CD14-positive monocyte (primary cell): ENCODE measurements around the gene PIM3. TPM values are rescaled to one million over a fixed set of nuclear protein-coding genes. Genes with fewer than 3 reads are reported as not detected.

ENCODE experiments used
- DNase-seq, 3 donors: peaks; one replicate each; pipeline ENCODE4 v3.0.0-alpha.2; 2011 to 2022
- H2AFZ ChIP-seq: 2 replicates; pipeline ENCODE4 v1.6.0; 2012; ENCODE audit warnings: mild to moderate bottlenecking, low read depth, low read length, inconsistent platforms; ENCODE audit not compliant: insufficient read depth, poor library complexity, severe bottlenecking
- H3K27ac ChIP-seq, 2 donors: 1 replicate in 1 of 2; 2 replicates in 1 of 2; pipeline ENCODE4 v1.5.1; 2012 to 2013; ENCODE audit warnings: low read length in 2 of 2, control low read depth in 1 of 2, inconsistent platforms in 1 of 2, low read depth in 1 of 2, mild to moderate bottlenecking in 1 of 2
- H3K27me3 ChIP-seq, 2 donors: one replicate each; pipeline versions ENCODE4 v1.6.0 to v1.6.1; 2011 to 2013; ENCODE audit warnings: low read length in 2 of 2; ENCODE audit not compliant: control insufficient read depth in 2 of 2, insufficient read depth in 2 of 2
- H3K36me3 ChIP-seq, 2 donors: replicated peaks in 1 of 2; 1 replicate in 1 of 2; 2 replicates in 1 of 2; pipeline versions ENCODE4 v1.5.1 to v1.6.1; 2012 to 2013; ENCODE audit warnings: low read length in 2 of 2, control low read depth in 1 of 2, inconsistent platforms in 1 of 2, mild to moderate bottlenecking in 1 of 2; ENCODE audit not compliant: insufficient read depth in 2 of 2, control insufficient read depth in 1 of 2
- H3K4me1 ChIP-seq, 2 donors: 1 replicate in 1 of 2; 2 replicates in 1 of 2; pipeline versions ENCODE4 v1.5.1 to v1.6.1; 2012 to 2013; ENCODE audit warnings: low read length in 2 of 2, control low read depth in 1 of 2, inconsistent platforms in 1 of 2, mild to moderate bottlenecking in 1 of 2, moderate library complexity in 1 of 2; ENCODE audit not compliant: insufficient read depth in 2 of 2, control insufficient read depth in 1 of 2
- H3K4me2 ChIP-seq: replicated peaks from 2 replicates; pipeline ENCODE3; 2012; ENCODE audit warnings: low read length, moderate library complexity, mild to moderate bottlenecking; ENCODE audit not compliant: poor library complexity, severe bottlenecking; ENCODE audit errors: extremely low read depth
- H3K4me3 ChIP-seq, 3 experiments: fragments of 200-600 bp in 1 of 3; sonication (generic) in 1 of 3; replicated peaks in 1 of 3; 1 replicate in 2 of 3; 2 replicates in 1 of 3; pipeline ENCODE4 v1.5.1; 2011 to 2013; ENCODE audit warnings: low read length in 3 of 3, mild to moderate bottlenecking in 3 of 3, control low read depth in 2 of 3, low read depth in 2 of 3, inconsistent platforms in 1 of 3, moderate library complexity in 1 of 3
- H3K79me2 ChIP-seq: 2 replicates; pipeline ENCODE4 v1.6.0; 2012; ENCODE audit warnings: mild to moderate bottlenecking, control low read depth, inconsistent platforms, low read length, moderate library complexity; ENCODE audit not compliant: insufficient read depth
- H3K9ac ChIP-seq: 2 replicates; pipeline ENCODE4 v1.6.0; 2017; ENCODE audit warnings: low read length, mild to moderate bottlenecking; ENCODE audit not compliant: insufficient read depth, poor library complexity, severe bottlenecking
- H3K9me3 ChIP-seq, 2 donors: replicated peaks in 1 of 2; 1 replicate in 1 of 2; 2 replicates in 1 of 2; pipeline versions ENCODE4 v1.5.1 to v1.6.1; 2012 to 2013; ENCODE audit warnings: low read length in 2 of 2, control low read depth in 1 of 2; ENCODE audit not compliant: control insufficient read depth in 1 of 2, insufficient read depth in 1 of 2
- H4K20me1 ChIP-seq: 2 replicates; pipeline ENCODE4 v1.6.0; 2012; ENCODE audit warnings: mild to moderate bottlenecking, low read length, control low read depth, moderate library complexity; ENCODE audit not compliant: insufficient read depth
- H3K27ac Mint-ChIP-seq, 7 donors: one replicate each; pipeline ENCODE4 v1.8.0; 2020; ENCODE audit warnings: mild to moderate bottlenecking in 7 of 7, mixed read lengths in 7 of 7, moderate library complexity in 6 of 7, inconsistent platforms in 2 of 7
- H3K27me3 Mint-ChIP-seq, 3 donors: one replicate each; pipeline ENCODE4 v1.8.0; 2021 to 2022; ENCODE audit warnings: low read depth in 3 of 3, mild to moderate bottlenecking in 3 of 3, mixed read lengths in 3 of 3, moderate library complexity in 3 of 3, inconsistent platforms in 1 of 3
- H3K36me3 Mint-ChIP-seq, 2 donors: one replicate each; pipeline ENCODE4 v1.8.0; 2020; ENCODE audit warnings: mixed read lengths in 2 of 2, inconsistent platforms in 1 of 2, mild to moderate bottlenecking in 1 of 2
- H3K4me1 Mint-ChIP-seq: one replicate; pipeline ENCODE4 v1.8.0; 2020; ENCODE audit warnings: mild to moderate bottlenecking, mixed read lengths
- H3K4me3 Mint-ChIP-seq, 2 donors: one replicate each; pipeline ENCODE4 v1.8.0; 2020; ENCODE audit warnings: mild to moderate bottlenecking in 2 of 2, mixed read lengths in 2 of 2, moderate library complexity in 1 of 2
- H3K9me3 Mint-ChIP-seq, 7 donors: one replicate each; pipeline ENCODE4 v1.8.0; 2020 to 2022; ENCODE audit warnings: mixed read lengths in 7 of 7, mild to moderate bottlenecking in 6 of 7, moderate library complexity in 6 of 7, inconsistent platforms in 2 of 7
- CTCF ChIP-seq: fragments of 200-600 bp; IDR thresholded peaks from one replicate; pipeline ENCODE4 v1.8.0; 2022; ENCODE audit warnings: antibody characterized with exemption, mild to moderate bottlenecking
- WGBS: methylation state at CpG from one replicate; pipeline ENCODE4 v1.1.5; 2013; ENCODE audit warnings: missing lambda C conversion rate; ENCODE audit not compliant: insufficient coverage; 5-methylcytosine and 5-hydroxymethylcytosine counted together
- intact Hi-C, 2 donors: fragments of 100-400 bp; cut with micrococcal nuclease; formaldehyde crosslinking; loops; one replicate each; pipeline versions ENCODE4 v1.15.0 to v1.15.1; 2023
- polyA plus RNA-seq, 3 donors: library from polyadenylated mRNA; depleted of rRNA in 1 of 3; unstranded in 2 of 3; stranded (reverse) in 1 of 3; fragments of 300-500 nt in 2 of 3; fragments of >200 nt in 1 of 3; fragmentation: Illumina TruSeq in 2 of 3; gene quantifications; 1 replicate in 2 of 3; 2 replicates in 1 of 3; pipeline ENCODE4 v1.2.3, GENCODE V29; 2012 to 2021

PIM3 gene
- polyA plus RNA-seq, 3 donors, result 38.8 to 135 (median 40.4) TPM

GRCh38 chr22:49953027-49953679 lies 7.4 kb upstream of the PIM3 start:
- H2AFZ ChIP-seq, result peak overlapping the region; percentile 77
- Mint-ChIP-seq H3K4me1 (peaks cover 18% of the 10 kb centered on the region), H3K9me3 (no peaks in the 10 kb centered on the region), H3K27ac (peak overlapping the region in 4 of 7 donors; percentile 32 to 91 (median 54)), H3K27me3 (peaks cover 0 to 4% (median 2%) of the 10 kb centered on the region in 3 donors), H3K4me3 (peak overlapping the region in 1 of 2 donors; percentile 48), H3K36me3 (no peaks in the 10 kb centered on the region)
- peak overlapping the region; percentile 47 for H3K9ac ChIP-seq
- no peaks in the 10 kb centered on the region for H4K20me1 ChIP-seq
- H3K4me3 ChIP-seq, result peak overlapping the region in 1 of 3 experiments; percentile 36
- no peaks in the 10 kb centered on the region for H3K36me3 ChIP-seq
- H3K79me2 ChIP-seq, result no peaks in the 10 kb centered on the region
- 66% methylated on average over 17 of the region's 20 CpGs for WGBS
- H3K4me2 ChIP-seq, result peak overlapping the region; percentile 61
- H3K27ac ChIP-seq, result peak overlapping the region; percentile 19 to 73
- H3K9me3 ChIP-seq, result no peaks in the 10 kb centered on the region
- intact Hi-C loops, result no loop called here
- DNase-seq, result peak; percentile 52 to 69 (median 61)
- peaks cover 29 to 48% of the 10 kb centered on the region in 2 donors for H3K4me1 ChIP-seq
- TF ChIP-seq CTCF, result no peak
- no peaks in the 10 kb centered on the region for H3K27me3 ChIP-seq

GRCh38 chr22:49953680-49954344 lies 6.8 kb upstream of the PIM3 start:
- H3K9me3 Mint-ChIP-seq, result no peaks in the 10 kb centered on the region
- Histone ChIP-seq H3K9ac (peak overlapping the region; percentile 47), H3K4me3 (peak overlapping the region in 1 of 3 experiments; percentile 36)

More at GRCh38 chr22:49953680-49954344, 6.8 kb upstream of the PIM3 start:
- no peak for DNase-seq
- Mint-ChIP-seq H3K27me3 (peaks cover 0 to 4% (median 2%) of the 10 kb centered on the region in 3 donors), H3K4me3 (peak overlapping the region in 1 of 2 donors; percentile 48), H3K4me1 (peaks cover 19% of the 10 kb centered on the region), H3K36me3 (peaks cover 0 to under 1% of the 10 kb centered on the region in 2 donors), H3K27ac (peak overlapping the region in 3 of 7 donors; percentile 32 to 91 (median 37))
- no peak for TF ChIP-seq CTCF
- no peaks in the 10 kb centered on the region for H3K36me3 ChIP-seq
- H3K79me2 ChIP-seq, result no peaks in the 10 kb centered on the region
- no peaks in the 10 kb centered on the region for H4K20me1 ChIP-seq
- peak overlapping the region; percentile 61 for H3K4me2 ChIP-seq
- H3K4me1 ChIP-seq, result peaks cover 29 to 48% of the 10 kb centered on the region in 2 donors
- peak overlapping the region; percentile 77 for H2AFZ ChIP-seq
- H3K27ac ChIP-seq, result peak overlapping the region; percentile 19 to 73
- 85% methylated on average over 15 of the region's 18 CpGs for WGBS
- no peaks in the 10 kb centered on the region for H3K9me3 ChIP-seq
- H3K27me3 ChIP-seq, result no peaks in the 10 kb centered on the region
- intact Hi-C loops, result no loop called here
